GM10847 (cell line): ENCODE data around the gene TACR1.

Source experiments
- POLR2A ChIP-seq: IDR thresholded peaks from 2 replicates; pipeline ENCODE4 v1.6.1; 2011; ENCODE audit not compliant: insufficient read length; ENCODE audit errors: extremely low read depth

TACR1 gene

GRCh38 chr2:75047992-75048625 lies 151.2 kb downstream of the TACR1 start:
- no peak for TF ChIP-seq POLR2A

DNA sequence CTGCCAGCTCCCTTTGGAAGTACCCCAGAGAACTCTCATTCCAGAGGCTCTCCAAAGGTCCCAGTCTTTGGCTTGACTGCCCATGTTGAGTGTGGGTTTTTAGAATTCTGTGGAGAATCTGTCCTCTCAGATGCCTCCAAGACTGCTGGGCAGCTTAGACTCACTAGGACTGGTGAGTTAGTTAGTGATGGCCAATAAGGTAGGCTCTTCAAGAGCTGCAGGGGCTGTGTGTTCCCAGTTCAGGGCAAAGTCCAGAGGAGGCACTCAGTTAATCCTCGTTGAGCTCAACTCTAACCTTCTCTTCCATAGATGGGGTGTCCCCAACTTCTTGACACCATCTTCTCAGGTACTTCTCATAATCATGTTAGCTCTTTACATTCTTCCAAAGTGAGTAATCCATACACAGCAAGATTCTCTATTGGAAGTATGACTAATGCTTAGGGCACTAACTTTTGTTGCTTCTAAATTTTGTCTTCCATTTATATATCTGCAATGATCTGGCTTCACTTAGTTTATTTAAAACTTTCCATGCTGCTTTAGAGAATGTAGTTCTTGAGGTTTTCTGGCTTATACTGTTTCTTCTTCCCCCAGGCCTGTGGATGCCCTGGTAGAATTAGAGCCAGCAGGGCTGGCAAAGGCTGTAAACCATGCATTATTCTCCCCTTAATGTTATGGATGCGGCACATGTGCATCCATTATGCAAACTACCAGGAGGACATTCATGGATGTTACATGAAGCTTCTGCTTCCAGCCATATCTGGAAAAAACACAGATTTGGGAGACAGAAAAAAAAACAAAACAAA lies 151.9 kb downstream of the TACR1 start:
- TF ChIP-seq POLR2A = no peak

DNA sequence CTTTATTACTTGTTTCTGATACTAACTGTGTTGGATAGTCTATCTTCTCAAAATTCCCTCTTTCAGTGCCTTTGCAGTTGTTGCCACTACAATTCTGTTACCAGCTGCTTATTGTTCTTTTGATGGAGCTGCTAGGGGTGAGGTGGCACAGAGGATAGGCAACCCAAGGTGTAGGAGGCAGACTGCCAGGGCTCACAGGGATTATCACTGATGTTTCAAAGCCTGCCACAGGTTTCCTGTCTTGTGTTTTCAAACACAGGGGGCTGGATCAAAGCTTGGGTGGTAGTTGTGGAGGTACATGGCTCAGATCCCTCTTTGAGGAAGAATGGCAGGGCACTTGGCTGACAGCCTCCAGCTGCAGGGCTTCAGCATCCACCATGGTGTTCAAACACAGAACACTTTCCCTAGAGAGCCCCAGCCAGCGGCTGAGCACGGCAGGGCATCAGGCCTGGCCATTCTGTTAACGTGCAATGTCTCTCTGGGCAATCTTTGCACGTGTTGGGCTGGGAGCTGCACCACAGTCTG lies 153.7 kb downstream of the TACR1 start:
- no peak for TF ChIP-seq POLR2A

GRCh38 chr2:75044291-75044690 lies 155.0 kb downstream of the TACR1 start:
- no peak for TF ChIP-seq POLR2A

GRCh38 chr2:75042823-75043222 lies 156.5 kb downstream of the TACR1 start:
- no peak for TF ChIP-seq POLR2A

- TF ChIP-seq POLR2A = no peak
Measured at GRCh38 chr2:75041731-75042600, 157.4 kb downstream of the TACR1 start.

- TF ChIP-seq POLR2A = no peak
Measured at GRCh38 chr2:75041226-75041625, 158.1 kb downstream of the TACR1 start.

DNA sequence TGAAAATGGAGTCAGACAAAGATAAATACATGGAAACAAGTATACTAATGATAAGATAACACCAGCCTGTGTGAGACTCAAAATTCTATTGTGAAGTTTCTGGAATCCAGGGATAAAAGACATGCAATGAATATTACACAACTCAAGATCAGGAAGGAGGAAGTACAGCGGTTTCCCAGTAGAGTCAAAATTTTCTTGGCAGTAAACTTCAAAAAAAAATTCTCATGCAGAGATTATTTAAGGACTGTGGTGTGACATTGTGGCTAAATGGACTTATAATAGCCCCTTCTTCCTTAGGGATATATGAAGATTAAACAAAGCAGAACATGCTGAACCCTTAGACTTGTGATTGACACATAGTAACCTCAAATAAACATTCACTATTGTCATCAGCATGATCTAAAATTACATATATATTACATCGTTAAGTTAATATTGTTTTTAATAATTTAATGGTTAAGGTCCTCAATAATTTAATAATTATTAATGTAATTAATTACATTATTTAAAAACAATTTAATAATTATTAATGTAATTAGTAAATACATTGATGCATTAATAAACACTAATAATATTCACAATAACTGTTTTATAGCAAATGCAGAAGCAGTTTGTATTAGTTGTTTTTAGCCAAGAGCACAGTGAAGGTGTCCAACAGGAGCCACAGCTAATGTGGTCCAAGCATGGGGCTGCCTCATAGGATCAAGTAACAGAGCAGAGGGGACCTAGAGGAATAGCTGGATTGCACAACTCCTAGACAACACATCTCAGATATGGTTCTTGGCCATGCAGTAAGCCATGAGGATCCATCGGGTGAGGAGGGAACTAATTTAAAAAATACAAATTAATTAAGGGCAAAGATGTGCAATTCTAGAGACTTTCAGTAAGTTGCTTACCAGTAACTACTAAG lies 163.6 kb downstream of the TACR1 start:
- TF ChIP-seq POLR2A = no peak

DNA sequence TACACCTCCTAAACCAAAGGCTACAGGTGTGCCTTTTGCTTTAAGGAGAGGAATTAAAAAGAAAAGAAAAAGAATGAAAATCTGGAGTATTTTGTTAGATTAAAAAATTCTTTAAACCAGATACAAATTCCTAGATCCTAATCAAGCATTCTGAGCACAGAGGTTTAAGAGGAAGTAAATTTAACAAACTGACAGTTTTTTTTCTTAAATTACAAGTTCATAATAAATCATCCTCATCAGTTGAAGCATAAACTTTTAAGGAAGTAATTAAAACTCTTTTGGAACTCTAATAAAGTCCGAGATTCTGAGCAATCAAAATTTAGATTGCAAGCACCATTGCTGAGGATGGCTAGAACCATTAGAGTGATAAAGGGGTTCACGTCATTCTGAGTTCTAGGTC lies 165.8 kb downstream of the TACR1 start:
- TF ChIP-seq POLR2A = no peak

DNA sequence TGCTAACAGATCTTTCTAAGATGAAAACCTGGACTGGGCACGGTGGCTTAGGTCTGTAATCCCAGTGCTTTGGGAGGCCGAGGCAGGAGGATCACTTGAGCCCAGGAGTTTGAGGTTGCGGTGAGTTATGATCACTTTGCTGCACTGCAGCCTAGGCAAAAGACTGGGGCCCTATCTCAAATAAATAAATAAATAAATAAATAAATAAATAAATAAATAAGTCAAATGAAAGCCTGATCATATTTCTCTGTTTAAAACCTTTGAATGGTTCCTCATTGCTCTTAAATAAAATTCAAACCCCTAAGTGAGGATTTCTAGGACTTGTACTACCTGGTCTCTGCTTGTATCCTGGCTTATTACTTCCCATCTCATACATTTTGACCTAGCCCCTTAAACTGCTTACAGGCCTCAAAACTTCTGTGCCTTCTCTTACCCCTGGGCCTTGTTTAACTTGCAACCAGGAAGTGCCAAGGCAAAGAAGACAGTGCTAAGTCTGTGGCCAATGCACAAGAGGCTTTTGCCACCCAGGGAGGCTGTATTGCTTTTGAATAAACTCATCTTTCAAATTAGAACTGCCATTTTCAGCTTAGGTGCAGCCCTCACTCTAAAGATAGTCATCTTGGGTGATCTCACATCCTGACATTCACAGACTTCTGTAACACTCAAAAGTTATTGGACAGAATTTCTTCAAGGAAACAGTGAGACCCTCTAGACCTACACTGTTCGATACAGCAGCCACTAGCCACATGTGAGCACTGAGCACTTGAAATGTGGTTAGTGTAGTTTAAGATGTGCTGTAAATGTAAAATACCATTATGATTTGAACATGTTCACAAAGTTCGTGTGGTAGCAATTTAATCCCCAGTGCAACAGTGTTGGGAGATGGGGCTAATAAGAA lies 167.2 kb downstream of the TACR1 start:
- TF ChIP-seq POLR2A = no peak

- no peak for TF ChIP-seq POLR2A
Measured at GRCh38 chr2:75031171-75031570, 168.1 kb downstream of the TACR1 start.

DNA sequence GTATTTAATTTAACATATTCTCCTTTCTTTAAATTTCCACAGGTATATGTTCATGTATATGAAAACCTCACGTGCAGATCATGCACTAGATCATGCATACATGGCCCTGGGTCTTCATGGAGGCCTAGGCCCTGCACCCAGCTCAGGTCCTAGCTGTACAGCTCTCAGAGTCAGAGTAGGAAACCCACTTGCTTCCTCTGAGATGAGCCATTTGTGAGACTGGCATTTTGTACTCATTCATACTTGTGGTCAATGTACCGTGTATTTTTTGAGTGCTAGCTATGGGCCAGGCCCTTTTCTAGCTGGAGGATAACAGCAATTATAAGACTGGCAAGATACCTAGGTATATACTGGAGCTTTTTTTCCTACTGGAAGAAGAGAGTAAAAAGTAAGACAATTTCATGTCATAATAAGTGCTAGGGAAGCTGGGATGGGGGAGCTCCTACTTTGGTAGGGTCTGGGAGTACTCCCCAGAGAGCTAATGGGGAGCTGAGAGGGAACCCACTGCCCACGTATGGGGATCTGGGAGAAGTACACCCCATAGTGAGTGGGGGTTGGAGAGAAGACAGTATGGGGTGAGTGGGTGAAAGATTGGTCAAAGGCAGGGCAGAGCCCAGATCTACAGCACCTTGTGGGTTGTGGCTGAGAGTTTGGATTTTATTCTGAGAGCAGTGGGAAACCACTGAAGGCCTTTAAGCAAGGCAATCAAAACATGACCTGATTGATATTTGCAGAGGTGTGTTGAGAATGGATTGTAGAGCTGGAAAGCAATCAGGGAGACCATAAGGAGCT lies 168.9 kb downstream of the TACR1 start:
- no peak for TF ChIP-seq POLR2A

DNA sequence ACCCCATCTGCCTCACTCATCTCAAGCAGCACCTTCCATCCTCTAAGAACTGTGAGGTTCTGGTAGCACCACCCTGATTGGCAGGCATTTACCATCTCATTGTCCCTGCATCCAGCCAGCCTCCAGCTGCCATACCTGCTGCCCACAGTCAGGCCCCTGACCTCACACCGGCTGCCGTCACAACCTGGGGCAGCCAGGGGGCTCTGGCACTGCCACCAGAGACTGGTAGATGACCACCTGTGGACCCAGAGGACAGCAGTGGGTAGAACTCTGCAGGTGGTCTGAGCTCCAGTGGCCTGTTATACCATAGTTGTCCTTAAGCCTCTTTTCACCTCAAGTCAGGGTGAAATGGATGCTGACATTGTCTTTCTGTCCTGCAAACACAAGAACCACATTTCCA lies 171.4 kb downstream of the TACR1 start:
- no peak for TF ChIP-seq POLR2A
